ENCODE results near the gene RGPD5. TPM values are rescaled to one million over a fixed set of nuclear protein-coding genes. Genes with fewer than 3 reads are reported as not detected.
"Not testable (repeated sequence)": the region's sequence is repeated elsewhere in the genome, so short reads cannot be mapped to it uniquely, and the experiment has no call there.

Gene RGPD5
- total and polyA plus RNA-seq, 2 of the 8 experiments (the other 6 are each of a cell fraction or from before 2014, with no cell fraction given), result 2.9 to 26.1 TPM

DNA sequence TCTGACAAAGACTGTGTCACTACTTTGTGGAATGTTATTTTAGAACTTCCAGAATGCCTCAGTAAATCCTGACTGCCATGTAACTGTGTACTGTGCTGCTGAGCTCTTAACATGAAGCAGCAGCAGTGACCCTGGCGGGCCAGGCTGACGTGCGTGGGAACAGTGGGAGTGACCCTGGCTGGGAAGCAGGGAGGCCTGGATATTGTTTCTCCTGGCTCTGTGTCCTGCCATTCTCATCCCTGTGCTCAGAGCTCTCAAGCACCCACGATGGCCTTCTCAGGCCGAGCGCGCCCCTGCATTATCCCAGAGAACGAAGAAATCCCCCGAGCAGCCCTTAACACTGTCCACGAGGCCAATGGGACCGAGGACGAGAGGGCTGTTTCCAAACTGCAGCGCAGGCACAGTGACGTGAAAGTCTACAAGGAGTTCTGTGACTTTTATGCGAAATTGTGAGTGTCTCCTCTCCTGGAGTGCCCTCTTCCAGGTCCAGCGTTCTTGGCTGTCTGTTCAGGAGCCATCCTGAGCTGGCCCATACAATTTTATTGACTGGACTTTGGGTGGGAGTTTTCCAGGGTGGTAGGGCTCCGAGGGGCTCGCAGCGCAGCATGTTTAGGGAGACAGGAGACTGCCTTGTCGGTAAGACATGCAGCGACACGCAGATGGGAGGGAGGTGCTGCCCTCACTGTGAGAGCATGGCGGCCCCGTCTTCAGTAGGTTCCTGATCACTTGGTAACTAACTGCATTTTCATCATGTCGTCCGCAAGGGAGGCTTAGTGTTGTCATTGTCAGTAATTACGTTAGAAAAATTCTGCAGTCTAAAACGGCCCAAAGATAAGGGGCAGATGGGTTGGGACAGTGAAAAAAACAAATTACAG is 104.6 kb downstream of the RGPD5 start, which contains the start of gene LIMS3:
Gene LIMS3 (plus strand): TSS at position 227 of the 875 bp plus-strand sequence. CDS start 41 bp downstream, at position 268.
- H3K4me2 ChIP-seq (ENCODE audit: insufficient read depth in 1 of 2, low read depth in 2 of 2, low read length in 2 of 2); H3K27ac ChIP-seq (ENCODE audit: low read depth, low read length); DNase-seq (ENCODE audit: low read depth in 1 of 2, low spot score in 2 of 2); H2BK20ac ChIP-seq (ENCODE audit: low read length); H2BK15ac ChIP-seq (ENCODE audit: low read length); H3K23me2 ChIP-seq (ENCODE audit: low read depth, low read length); H3K23ac ChIP-seq (ENCODE audit: insufficient read length); FAIRE-seq; H2AK5ac ChIP-seq (ENCODE audit: low read depth, low read length); CTCF ChIA-PET (ENCODE audit: partially characterized antibody); H4K8ac ChIP-seq (ENCODE audit: extremely low read depth, insufficient read depth, low read length); H3K14ac ChIP-seq (ENCODE audit: insufficient read length); POLR2A ChIA-PET (ENCODE audit: partially characterized antibody); H3K79me2 ChIP-seq (ENCODE audit: control insufficient read depth in 1 of 2, insufficient read depth in 2 of 2, low read length in 2 of 2); H3K18ac ChIP-seq (ENCODE audit: extremely low read depth, low read length); H4K91ac ChIP-seq (replicated peaks; ENCODE audit: insufficient read length, low read length); H3K79me1 ChIP-seq (ENCODE audit: low read depth, low read length); H4K5ac ChIP-seq (ENCODE audit: insufficient read length, low read depth, low read length); H3K4me1 ChIP-seq (replicated peaks in 1 of 4; ENCODE audit: control insufficient read depth in 3 of 4, insufficient read depth in 4 of 4, low read length in 3 of 4); H3K36me3 ChIP-seq (ENCODE audit: control insufficient read depth in 2 of 4, insufficient read depth in 4 of 4, low read length in 3 of 4); H3K4me3 ChIP-seq (ENCODE audit: extremely low read depth in 1 of 4, insufficient read depth in 2 of 4, low read depth in 3 of 4, low read length in 4 of 4); H3K27me3 ChIP-seq (replicated peaks in 1 of 4; ENCODE audit: control insufficient read depth in 3 of 4, extremely low read depth in 1 of 4, insufficient read depth in 3 of 4, low read length in 3 of 4); H3K9me3 ChIP-seq (ENCODE audit: insufficient read depth in 2 of 2, low read depth in 1 of 2, low read length in 1 of 2); H3K9ac ChIP-seq (replicated peaks in 1 of 4; ENCODE audit: extremely low read depth in 1 of 4, low read depth in 3 of 4, low read length in 3 of 4); H4K20me1 ChIP-seq (replicated peaks in 1 of 2; ENCODE audit: control insufficient read depth in 1 of 2, insufficient read depth in 2 of 2, low read length in 2 of 2); H2BK5ac ChIP-seq (ENCODE audit: low read depth, low read length); H2BK120ac ChIP-seq (replicated peaks; ENCODE audit: low read depth, low read length); H3K4ac ChIP-seq (replicated peaks; ENCODE audit: insufficient read length, low read depth, low read length); H3K56ac ChIP-seq (replicated peaks; ENCODE audit: insufficient read length, low read depth, low read length); H2BK12ac ChIP-seq (ENCODE audit: low read depth, low read length); H2AFZ ChIP-seq (ENCODE audit: low read length): not testable (repeated sequence)
- no CpG with 5 or more reads among the region's 28 CpGs for WGBS, 2 experiments (ENCODE audit: extremely low coverage in 1 of 2, insufficient coverage in 1 of 2, insufficient read length in 1 of 2, insufficient replicate concordance in 2 of 2, low coverage in 1 of 2, low lambda C conversion rate in 2 of 2, missing lambda C conversion rate in 1 of 2)

DNA sequence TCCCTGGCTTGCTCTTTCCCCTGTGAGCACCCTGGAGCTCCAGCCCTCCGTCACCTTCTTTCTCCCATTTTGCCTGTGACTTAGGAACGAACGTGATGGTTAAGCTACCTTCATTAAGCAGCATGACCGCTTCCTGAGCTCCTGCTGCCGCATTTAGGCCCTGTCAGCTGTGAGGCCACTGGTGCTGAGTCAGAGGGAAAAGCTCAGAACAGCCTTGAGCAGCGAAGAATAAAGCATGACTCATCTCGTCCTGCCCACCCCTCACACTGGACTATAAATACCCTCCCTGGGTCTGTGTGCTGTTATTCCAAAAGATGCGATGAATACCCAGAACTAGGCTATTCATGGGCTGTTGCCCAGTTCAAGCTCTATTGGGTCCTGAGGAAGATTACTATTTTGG is 111.7 kb downstream of the RGPD5 start:
- FAIRE-seq; H2BK12ac ChIP-seq (ENCODE audit: low read depth, low read length); H4K5ac ChIP-seq (ENCODE audit: insufficient read length, low read depth, low read length); H3K4me1 ChIP-seq (replicated peaks in 1 of 4; ENCODE audit: control insufficient read depth in 3 of 4, insufficient read depth in 4 of 4, low read length in 3 of 4); H4K8ac ChIP-seq (ENCODE audit: extremely low read depth, insufficient read depth, low read length); H3K23ac ChIP-seq (ENCODE audit: insufficient read length); H3K4me3 ChIP-seq (ENCODE audit: extremely low read depth in 1 of 4, insufficient read depth in 2 of 4, low read depth in 3 of 4, low read length in 4 of 4); POLR2A ChIA-PET (ENCODE audit: partially characterized antibody); H3K9me3 ChIP-seq (ENCODE audit: insufficient read depth in 2 of 2, low read depth in 1 of 2, low read length in 1 of 2); H3K36me3 ChIP-seq (ENCODE audit: control insufficient read depth in 2 of 4, insufficient read depth in 4 of 4, low read length in 3 of 4); H3K4me2 ChIP-seq (ENCODE audit: insufficient read depth in 1 of 2, low read depth in 2 of 2, low read length in 2 of 2); H2BK20ac ChIP-seq (ENCODE audit: low read length); H3K9ac ChIP-seq (replicated peaks in 1 of 4; ENCODE audit: extremely low read depth in 1 of 4, low read depth in 3 of 4, low read length in 3 of 4); H2BK120ac ChIP-seq (replicated peaks; ENCODE audit: low read depth, low read length); CTCF ChIA-PET (ENCODE audit: partially characterized antibody); H3K56ac ChIP-seq (replicated peaks; ENCODE audit: insufficient read length, low read depth, low read length); H4K20me1 ChIP-seq (replicated peaks in 1 of 2; ENCODE audit: control insufficient read depth in 1 of 2, insufficient read depth in 2 of 2, low read length in 2 of 2); H2AFZ ChIP-seq (ENCODE audit: low read length); H2AK5ac ChIP-seq (ENCODE audit: low read depth, low read length); DNase-seq (ENCODE audit: low read depth in 1 of 2, low spot score in 2 of 2); H3K79me2 ChIP-seq (ENCODE audit: control insufficient read depth in 1 of 2, insufficient read depth in 2 of 2, low read length in 2 of 2); H3K4ac ChIP-seq (replicated peaks; ENCODE audit: insufficient read length, low read depth, low read length); H3K14ac ChIP-seq (ENCODE audit: insufficient read length); H3K27me3 ChIP-seq (replicated peaks in 1 of 4; ENCODE audit: control insufficient read depth in 3 of 4, extremely low read depth in 1 of 4, insufficient read depth in 3 of 4, low read length in 3 of 4); H3K23me2 ChIP-seq (ENCODE audit: low read depth, low read length); H3K18ac ChIP-seq (ENCODE audit: extremely low read depth, low read length); H3K27ac ChIP-seq (ENCODE audit: low read depth, low read length); H3K79me1 ChIP-seq (ENCODE audit: low read depth, low read length); H2BK15ac ChIP-seq (ENCODE audit: low read length); H2BK5ac ChIP-seq (ENCODE audit: low read depth, low read length); H4K91ac ChIP-seq (replicated peaks; ENCODE audit: insufficient read length, low read length): not testable (repeated sequence)
- WGBS, 2 experiments (ENCODE audit: extremely low coverage in 1 of 2, insufficient coverage in 1 of 2, insufficient read length in 1 of 2, insufficient replicate concordance in 2 of 2, low coverage in 1 of 2, low lambda C conversion rate in 2 of 2, missing lambda C conversion rate in 1 of 2), result no CpG with 5 or more reads among the region's 8 CpGs

All from H1 (cell line).